Loucy (cell line): ENCODE data around the gene LKAAEAR1.

Source experiments
- H2AFZ ChIP-seq: fragments of 200-600 bp; sonication (generic); 2 replicates; pipeline ENCODE4 v1.6.0; 2016; ENCODE audit warnings: antibody characterized with exemption, mild to moderate bottlenecking, low read length, moderate library complexity
- H3F3A ChIP-seq: fragments of 200-600 bp; 2 replicates; pipeline ENCODE4 v1.6.0; 2016; ENCODE audit warnings: antibody characterized with exemption, low read depth, mild to moderate bottlenecking
- H3K27me3 ChIP-seq: fragments of 200-600 bp; sonication (generic); 2 replicates; pipeline ENCODE4 v1.6.1; 2014; ENCODE audit warnings: low read length, mild to moderate bottlenecking; ENCODE audit not compliant: insufficient read depth, poor library complexity, severe bottlenecking
- H3K36me3 ChIP-seq: fragments of 200-600 bp; sonication (generic); 2 replicates; pipeline ENCODE4 v1.6.1; 2016; ENCODE audit warnings: low read length; ENCODE audit not compliant: insufficient read depth
- H3K4me1 ChIP-seq: fragments of 200-600 bp; sonication (generic); 2 replicates; pipeline ENCODE4 v1.5.1; 2014; ENCODE audit warnings: low read length, mild to moderate bottlenecking; ENCODE audit not compliant: insufficient read depth, poor library complexity, severe bottlenecking
- H3K4me2 ChIP-seq: fragments of 200-600 bp; sonication (generic); 2 replicates; pipeline ENCODE4 v1.6.0; 2014; ENCODE audit warnings: antibody characterized with exemption, low read length, low read depth, mild to moderate bottlenecking; ENCODE audit not compliant: poor library complexity, severe bottlenecking
- H3K4me3 ChIP-seq: fragments of 200-600 bp; sonication (generic); 2 replicates; pipeline ENCODE4 v1.5.1; 2014; ENCODE audit warnings: low read length, mild to moderate bottlenecking, mixed read lengths; ENCODE audit not compliant: poor library complexity, severe bottlenecking
- H3K79me2 ChIP-seq: fragments of 200-600 bp; sonication (generic); 2 replicates; pipeline ENCODE4 v1.6.1; 2014; ENCODE audit warnings: low read length; ENCODE audit not compliant: insufficient read depth
- H3K9ac ChIP-seq: fragments of 200-600 bp; sonication (generic); 2 replicates; pipeline ENCODE4 v1.6.0; 2014; ENCODE audit warnings: mild to moderate bottlenecking, low read depth, low read length, moderate library complexity; ENCODE audit not compliant: poor library complexity, severe bottlenecking
- H3K9me2 ChIP-seq: fragments of 200-600 bp; sonication (generic); replicated peaks from 2 replicates; pipeline ENCODE4 v1.6.1; 2016; ENCODE audit warnings: low read depth, low read length, mixed read lengths
- H3K9me3 ChIP-seq: fragments of 200-600 bp; sonication (generic); 2 replicates; pipeline ENCODE4 v1.6.1; 2014; ENCODE audit warnings: mild to moderate bottlenecking, antibody characterized with exemption, low read length, low read depth; ENCODE audit not compliant: insufficient read depth
- H4K20me1 ChIP-seq: fragments of 200-600 bp; sonication (generic); 2 replicates; pipeline ENCODE4 v1.6.0; 2014; ENCODE audit warnings: antibody characterized with exemption, low read length, mild to moderate bottlenecking; ENCODE audit not compliant: insufficient read depth, poor library complexity, severe bottlenecking
- CTCF ChIP-seq: fragments of 200-600 bp; sonication (generic); conservative IDR thresholded peaks from 2 replicates; pipeline ENCODE4 v1.5.1; 2014; ENCODE audit warnings: mild to moderate bottlenecking, antibody characterized with exemption, low read length
- EZH2phosphoT487 ChIP-seq: fragments of 200-600 bp; IDR thresholded peaks from 2 replicates; pipeline ENCODE4 v1.6.1; 2018; ENCODE audit warnings: antibody characterized with exemption, mild to moderate bottlenecking, moderate library complexity, borderline replicate concordance

Gene LKAAEAR1

DNA sequence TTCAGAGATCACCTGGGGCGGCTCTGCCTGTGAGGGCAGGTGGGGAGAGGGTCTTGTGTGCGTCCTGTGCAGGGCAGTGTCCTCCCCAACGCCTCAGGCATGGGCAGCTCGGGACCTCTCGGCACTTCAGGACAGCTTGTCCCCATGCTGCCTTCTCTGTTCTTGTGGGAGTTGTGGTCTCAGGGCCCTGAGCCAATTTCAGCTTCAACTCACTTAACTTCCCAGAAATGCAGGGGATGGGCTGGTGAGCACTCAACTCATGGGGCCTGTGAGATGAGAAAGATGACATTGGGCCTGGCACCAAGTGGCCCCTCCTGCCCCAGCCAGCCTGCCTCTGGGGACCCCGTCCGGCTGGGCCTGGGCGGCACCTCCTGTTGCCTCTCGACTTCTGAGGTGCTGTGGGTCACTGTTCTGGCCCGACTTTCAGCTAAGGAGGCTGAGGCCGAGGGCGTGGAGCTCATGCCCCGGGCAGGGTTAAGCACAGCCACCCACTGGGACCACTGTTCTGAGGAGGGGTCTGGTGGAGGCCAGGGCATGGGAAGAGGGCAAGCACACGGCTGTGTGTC, 11.6 kb downstream of the LKAAEAR1 start:
- 0 out of 2 replicates have a peak, but pooled peaks cover 6% of the 10 kb centered on the region for H3K79me2 ChIP-seq
- no peaks in the 10 kb centered on the region for H3K27me3 ChIP-seq
- no peaks in the 10 kb centered on the region for H3F3A ChIP-seq
- TF ChIP-seq EZH2phosphoT487 (no peak), CTCF (no peak)
- H3K9me2 ChIP-seq, result no peaks in the 10 kb centered on the region
- no peak overlapping the region for H3K4me2 ChIP-seq
- no peaks in the 10 kb centered on the region for H3K36me3 ChIP-seq
- no peak overlapping the region for H2AFZ ChIP-seq
- H3K4me3 ChIP-seq, result no peak overlapping the region
- no peaks in the 10 kb centered on the region for H4K20me1 ChIP-seq
- no peak overlapping the region for H3K9ac ChIP-seq
- H3K9me3 ChIP-seq, result no peaks in the 10 kb centered on the region
- peaks cover 27% of the 10 kb centered on the region for H3K4me1 ChIP-seq

DNA sequence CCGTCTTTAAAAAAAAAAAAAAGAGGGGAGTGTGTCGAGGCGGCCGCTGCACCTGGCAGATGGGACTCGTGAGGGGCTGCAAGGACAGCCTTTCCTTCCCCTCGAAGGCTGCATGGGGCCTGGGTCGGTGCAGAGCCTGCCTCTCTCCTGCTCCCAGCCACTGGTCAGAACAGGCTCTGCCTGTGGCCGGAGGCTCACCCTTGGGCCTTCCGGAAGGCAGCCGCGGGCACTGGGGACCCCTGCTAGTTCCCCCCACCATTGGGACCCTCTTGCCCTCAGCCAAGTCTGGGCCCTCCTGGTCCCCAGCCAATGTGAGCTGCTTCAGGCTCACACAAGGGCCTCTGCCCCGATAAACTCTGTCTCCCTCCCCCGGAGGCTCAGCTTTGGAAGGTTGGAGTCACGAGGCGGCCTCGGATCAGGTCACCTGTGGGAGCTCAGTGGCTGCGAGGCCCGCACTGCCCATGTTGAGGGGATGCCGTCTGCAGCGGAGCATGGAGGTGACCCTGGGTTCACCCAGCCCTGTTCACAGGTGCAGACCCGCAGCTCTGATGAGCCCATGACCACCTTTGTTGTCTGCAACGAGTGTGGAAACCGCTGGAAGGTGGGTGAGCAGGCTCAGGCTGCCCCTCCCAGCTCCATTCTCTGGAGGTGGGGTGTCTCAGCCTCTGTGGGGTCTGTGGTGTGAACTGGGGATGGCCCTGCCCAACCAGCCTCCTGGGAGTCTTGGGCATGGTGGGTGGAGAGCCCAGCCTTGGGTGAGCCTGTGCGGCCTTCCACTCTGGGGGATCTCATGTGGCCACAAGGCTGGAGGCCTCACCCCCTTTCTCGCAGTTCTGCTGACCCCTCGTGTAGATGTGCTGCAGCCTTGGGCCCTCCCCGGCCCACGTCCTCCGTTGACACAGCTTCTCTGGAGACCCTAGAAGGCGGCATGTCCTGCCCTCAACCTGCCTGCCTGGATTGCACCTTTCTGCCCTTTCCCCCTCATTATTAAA, 12.6 kb downstream of the LKAAEAR1 start:
- Histone ChIP-seq H3K36me3 (no peaks in the 10 kb centered on the region), H3K9me2 (no peaks in the 10 kb centered on the region), H2AFZ (no peak overlapping the region), H3K9me3 (no peaks in the 10 kb centered on the region), H3K79me2 (no peaks in the 10 kb centered on the region), H3K9ac (no peak overlapping the region), H3K4me1 (peaks cover 27% of the 10 kb centered on the region), H3F3A (no peaks in the 10 kb centered on the region), H3K4me2 (no peak overlapping the region), H3K27me3 (no peaks in the 10 kb centered on the region), H4K20me1 (no peaks in the 10 kb centered on the region), H3K4me3 (no peak overlapping the region)
- no peak for TF ChIP-seq EZH2phosphoT487
- TF ChIP-seq CTCF, result no peak

GRCh38 chr20:64070244-64070993, 13.8 kb downstream of the LKAAEAR1 start:
- no peak overlapping the region for H3K4me2 ChIP-seq
- no peak overlapping the region for H3K9ac ChIP-seq

More at GRCh38 chr20:64070244-64070993, 13.8 kb downstream of the LKAAEAR1 start:
- Histone ChIP-seq H3K9me2 (no peaks in the 10 kb centered on the region), H3K4me3 (no peak overlapping the region), H3K79me2 (no peaks in the 10 kb centered on the region), H4K20me1 (no peaks in the 10 kb centered on the region), H3K36me3 (no peaks in the 10 kb centered on the region), H3K27me3 (no peaks in the 10 kb centered on the region), H3K9me3 (no peaks in the 10 kb centered on the region), H3K4me1 (peaks cover 38% of the 10 kb centered on the region), H2AFZ (no peak overlapping the region), H3F3A (no peaks in the 10 kb centered on the region)
- TF ChIP-seq CTCF, result no peak
- TF ChIP-seq EZH2phosphoT487, result no peak
